ENCODE data around the gene POTEE. TPM values are rescaled to one million over a fixed set of nuclear protein-coding genes. Genes with fewer than 3 reads are reported as not detected.
"Not testable (repeated sequence)": the region's sequence is repeated elsewhere in the genome, so short reads cannot be mapped to it uniquely, and the experiment has no call there.

POTEE gene
- total and polyA plus RNA-seq, 7 experiments from 2014 or later: 0.06 to 2.1 (median 0.16) TPM

GRCh38 chr2:131196186-131196585, 13.2 kb upstream of the POTEE start:
- DNase-seq; intact Hi-C loops (cut with micrococcal nuclease); H3K36me3 ChIP-seq (ENCODE audit: control insufficient read depth in 2 of 3, insufficient read depth in 3 of 3, low read length in 3 of 3); H3K4me1 Mint-ChIP-seq; H3K4me3 ChIP-seq (ENCODE audit: low read length); H3K9me3 Mint-ChIP-seq; H3K27me3 ChIP-seq (ENCODE audit: control insufficient read depth in 2 of 2, insufficient read depth in 2 of 2, low read length in 2 of 2); POLR2A ChIA-PET; H3K36me3 Mint-ChIP-seq; H3K4me3 Mint-ChIP-seq; H3K27ac ChIP-seq (ENCODE audit: low read depth, low read length); H3K9me3 ChIP-seq (ENCODE audit: control insufficient read depth in 2 of 3, low read length in 3 of 3); CTCF ChIA-PET; ATAC-seq; H3K27ac Mint-ChIP-seq; H3K4me1 ChIP-seq (ENCODE audit: control insufficient read depth in 2 of 2, insufficient read depth in 2 of 2, low read length in 2 of 2): not testable (repeated sequence)
- peaks cover 5 to 17% (median 11%) of the 10 kb centered on the region in 5 donors for H3K27me3 Mint-ChIP-seq

GRCh38 chr2:131201098-131201497, 8.2 kb upstream of the POTEE start:
- ATAC-seq (no peak), DNase-seq (no peak)
- H3K36me3 ChIP-seq (ENCODE audit: control insufficient read depth in 2 of 3, insufficient read depth in 3 of 3, low read length in 3 of 3): no peaks in the 10 kb centered on the region
- H3K27me3 ChIP-seq (ENCODE audit: control insufficient read depth in 2 of 2, insufficient read depth in 2 of 2, low read length in 2 of 2): no peaks in the 10 kb centered on the region
- no peaks in the 10 kb centered on the region for H3K4me1 ChIP-seq (ENCODE audit: control insufficient read depth in 2 of 2, insufficient read depth in 2 of 2, low read length in 2 of 2)
- H3K27me3 Mint-ChIP-seq: peaks cover 0 to 6% (median 2%) of the 10 kb centered on the region in 5 donors
- ChIA-PET CTCF (no interaction called here), POLR2A (no interaction called here)
- no peaks in the 10 kb centered on the region for H3K9me3 Mint-ChIP-seq
- no peak overlapping the region for H3K4me3 ChIP-seq (ENCODE audit: low read length)
- no peak overlapping the region for H3K4me3 Mint-ChIP-seq
- no peaks in the 10 kb centered on the region for H3K9me3 ChIP-seq (ENCODE audit: control insufficient read depth in 2 of 3, low read length in 3 of 3)
- intact Hi-C loops (cut with micrococcal nuclease): no loop called here
- H3K27ac ChIP-seq (ENCODE audit: low read depth, low read length): no peak overlapping the region
- no peaks in the 10 kb centered on the region for H3K36me3 Mint-ChIP-seq
- no peaks in the 10 kb centered on the region for H3K4me1 Mint-ChIP-seq
- no peak overlapping the region for H3K27ac Mint-ChIP-seq

GRCh38 chr2:131207839-131208238, 1.5 kb upstream of the POTEE start:
- H3K9me3 Mint-ChIP-seq; CTCF ChIA-PET; H3K4me1 Mint-ChIP-seq; H3K27ac Mint-ChIP-seq; DNase-seq; intact Hi-C loops (cut with micrococcal nuclease); H3K4me3 Mint-ChIP-seq; H3K36me3 ChIP-seq (ENCODE audit: control insufficient read depth in 2 of 3, insufficient read depth in 3 of 3, low read length in 3 of 3); H3K36me3 Mint-ChIP-seq; H3K27me3 Mint-ChIP-seq; H3K9me3 ChIP-seq (ENCODE audit: control insufficient read depth in 2 of 3, low read length in 3 of 3); ATAC-seq; H3K4me1 ChIP-seq (ENCODE audit: control insufficient read depth in 2 of 2, insufficient read depth in 2 of 2, low read length in 2 of 2); H3K27ac ChIP-seq (ENCODE audit: low read depth, low read length); H3K27me3 ChIP-seq (ENCODE audit: control insufficient read depth in 2 of 2, insufficient read depth in 2 of 2, low read length in 2 of 2); H3K4me3 ChIP-seq (ENCODE audit: low read length); POLR2A ChIA-PET: not testable (repeated sequence)

- not testable (repeated sequence) for ATAC-seq; H3K4me1 ChIP-seq (ENCODE audit: control insufficient read depth in 2 of 2, insufficient read depth in 2 of 2, low read length in 2 of 2)
These were observed 403 bp downstream of the POTEE start for GRCh38 chr2:131209773-131210104.

GRCh38 chr2:131210434-131211211, 1.3 kb downstream of the POTEE start:
- H3K4me3 Mint-ChIP-seq; POLR2A ChIA-PET; H3K27me3 ChIP-seq (ENCODE audit: control insufficient read depth in 2 of 2, insufficient read depth in 2 of 2, low read length in 2 of 2); H3K36me3 Mint-ChIP-seq; H3K9me3 ChIP-seq (ENCODE audit: control insufficient read depth in 2 of 3, low read length in 3 of 3); H3K27ac ChIP-seq (ENCODE audit: low read depth, low read length); H3K9me3 Mint-ChIP-seq; H3K27ac Mint-ChIP-seq; H3K4me3 ChIP-seq (ENCODE audit: low read length); intact Hi-C loops (cut with micrococcal nuclease); DNase-seq; H3K4me1 Mint-ChIP-seq; ATAC-seq; H3K36me3 ChIP-seq (ENCODE audit: control insufficient read depth in 2 of 3, insufficient read depth in 3 of 3, low read length in 3 of 3); CTCF ChIA-PET; H3K4me1 ChIP-seq (ENCODE audit: control insufficient read depth in 2 of 2, insufficient read depth in 2 of 2, low read length in 2 of 2); H3K27me3 Mint-ChIP-seq: not testable (repeated sequence)

More at GRCh38 chr2:131209773-131210104, 403 bp downstream of the POTEE start:
- H3K27me3 ChIP-seq (ENCODE audit: control insufficient read depth in 2 of 2, insufficient read depth in 2 of 2, low read length in 2 of 2); H3K9me3 Mint-ChIP-seq; H3K4me1 Mint-ChIP-seq; H3K36me3 Mint-ChIP-seq; CTCF ChIA-PET; H3K27ac Mint-ChIP-seq; H3K27me3 Mint-ChIP-seq; H3K4me3 Mint-ChIP-seq; intact Hi-C loops (cut with micrococcal nuclease); DNase-seq; H3K4me3 ChIP-seq (ENCODE audit: low read length); H3K36me3 ChIP-seq (ENCODE audit: control insufficient read depth in 2 of 3, insufficient read depth in 3 of 3, low read length in 3 of 3); H3K9me3 ChIP-seq (ENCODE audit: control insufficient read depth in 2 of 3, low read length in 3 of 3); H3K27ac ChIP-seq (ENCODE audit: low read depth, low read length); POLR2A ChIA-PET: not testable (repeated sequence)

GRCh38 chr2:131217238-131217986, 8.1 kb downstream of the POTEE start:
- CTCF ChIA-PET; H3K36me3 ChIP-seq (ENCODE audit: control insufficient read depth in 2 of 3, insufficient read depth in 3 of 3, low read length in 3 of 3); H3K4me3 ChIP-seq (ENCODE audit: low read length); POLR2A ChIA-PET; H3K4me1 Mint-ChIP-seq; intact Hi-C loops (cut with micrococcal nuclease); ATAC-seq; DNase-seq; H3K27me3 ChIP-seq (ENCODE audit: control insufficient read depth in 2 of 2, insufficient read depth in 2 of 2, low read length in 2 of 2); H3K9me3 ChIP-seq (ENCODE audit: control insufficient read depth in 2 of 3, low read length in 3 of 3); H3K4me3 Mint-ChIP-seq; H3K27ac ChIP-seq (ENCODE audit: low read depth, low read length); H3K27me3 Mint-ChIP-seq; H3K9me3 Mint-ChIP-seq; H3K4me1 ChIP-seq (ENCODE audit: control insufficient read depth in 2 of 2, insufficient read depth in 2 of 2, low read length in 2 of 2); H3K27ac Mint-ChIP-seq; H3K36me3 Mint-ChIP-seq: not testable (repeated sequence)

Measured in naive thymus-derived CD4-positive, alpha-beta T cell (primary cell).